ENCODE results near the gene MOV10L1. TPM values are rescaled to one million over a fixed set of nuclear protein-coding genes. Genes with fewer than 3 reads are reported as not detected.

MOV10L1 gene
- total RNA-seq, 1 donor from 2014 or later: 0.12 TPM

DNA sequence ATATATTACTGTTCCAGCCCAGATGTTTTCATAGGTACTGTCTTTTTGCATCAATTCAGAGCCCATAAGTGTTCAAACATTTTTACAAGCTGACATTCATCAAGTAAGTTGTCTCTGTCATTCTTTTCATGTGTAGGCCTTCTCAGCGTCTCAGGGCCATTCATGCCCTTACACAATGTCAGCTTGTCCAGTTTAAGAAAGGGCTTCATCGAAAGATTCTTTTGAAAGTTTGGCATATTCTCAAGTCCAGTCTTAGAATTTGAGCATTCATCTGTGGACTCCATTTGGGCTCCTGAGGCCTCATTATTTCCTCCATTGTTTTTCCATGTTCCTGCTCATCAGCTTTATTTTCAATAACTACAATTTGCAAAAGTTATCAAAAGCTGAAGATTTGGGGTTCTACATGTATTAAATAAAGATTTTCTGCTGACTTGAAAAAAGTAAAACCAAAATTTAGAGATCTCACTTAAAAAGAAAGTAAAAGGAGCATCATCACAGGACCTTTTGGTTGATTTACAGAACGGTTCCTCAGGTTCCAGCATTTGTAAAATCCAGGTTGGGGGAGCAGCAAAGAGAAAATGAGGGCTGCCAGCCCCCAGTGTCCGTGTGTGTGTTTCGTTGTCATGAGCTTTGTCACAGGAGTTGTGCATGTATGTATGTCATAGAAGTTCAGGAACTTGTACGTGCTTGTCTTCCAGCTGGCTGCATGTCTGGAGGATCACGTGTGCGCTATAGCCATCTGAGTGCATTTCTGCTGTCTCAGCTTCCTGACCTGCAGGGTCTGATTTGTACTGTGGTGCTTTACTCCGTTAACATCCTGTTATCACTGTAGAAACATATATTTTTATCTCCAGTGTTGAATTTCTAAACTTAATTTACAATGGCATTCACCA is 15.6 kb downstream of the MOV10L1 start:
- H3K4me3 ChIP-seq (ENCODE audit: low read depth, low read length): no peak overlapping the region
- DNase-seq (ENCODE audit: low read depth): no peak
- TF ChIP-seq, protein P1, sequence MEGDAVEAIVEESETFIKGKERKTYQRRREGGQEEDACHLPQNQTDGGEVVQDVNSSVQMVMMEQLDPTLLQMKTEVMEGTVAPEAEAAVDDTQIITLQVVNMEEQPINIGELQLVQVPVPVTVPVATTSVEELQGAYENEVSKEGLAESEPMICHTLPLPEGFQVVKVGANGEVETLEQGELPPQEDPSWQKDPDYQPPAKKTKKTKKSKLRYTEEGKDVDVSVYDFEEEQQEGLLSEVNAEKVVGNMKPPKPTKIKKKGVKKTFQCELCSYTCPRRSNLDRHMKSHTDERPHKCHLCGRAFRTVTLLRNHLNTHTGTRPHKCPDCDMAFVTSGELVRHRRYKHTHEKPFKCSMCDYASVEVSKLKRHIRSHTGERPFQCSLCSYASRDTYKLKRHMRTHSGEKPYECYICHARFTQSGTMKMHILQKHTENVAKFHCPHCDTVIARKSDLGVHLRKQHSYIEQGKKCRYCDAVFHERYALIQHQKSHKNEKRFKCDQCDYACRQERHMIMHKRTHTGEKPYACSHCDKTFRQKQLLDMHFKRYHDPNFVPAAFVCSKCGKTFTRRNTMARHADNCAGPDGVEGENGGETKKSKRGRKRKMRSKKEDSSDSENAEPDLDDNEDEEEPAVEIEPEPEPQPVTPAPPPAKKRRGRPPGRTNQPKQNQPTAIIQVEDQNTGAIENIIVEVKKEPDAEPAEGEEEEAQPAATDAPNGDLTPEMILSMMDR (conservative IDR thresholded peaks at IDR 0.05; ENCODE audit: low read depth, low read length): no peak

DNA sequence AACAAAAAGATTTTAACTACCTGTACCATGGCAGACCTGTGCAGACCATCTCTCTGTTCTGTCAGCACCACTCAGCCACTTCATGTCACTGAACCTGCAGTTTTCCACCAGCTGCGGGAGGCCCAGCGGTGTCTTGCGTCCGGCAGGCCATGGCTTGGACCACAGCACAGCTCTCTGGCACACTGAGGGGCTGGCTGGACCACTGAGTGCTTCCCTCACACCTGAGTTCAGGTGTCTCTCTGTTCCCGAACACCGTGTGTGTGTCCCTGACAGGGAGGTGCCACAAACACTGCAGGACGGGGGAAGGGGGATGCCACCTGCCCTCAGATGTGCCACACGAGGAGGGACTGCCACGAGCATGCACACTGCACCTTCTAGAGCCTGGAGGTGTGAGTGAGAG is 17.7 kb downstream of the MOV10L1 start:
- TF ChIP-seq, protein P1 (conservative IDR thresholded peaks at IDR 0.05; ENCODE audit: low read depth, low read length): no peak
- H3K4me3 ChIP-seq (ENCODE audit: low read depth, low read length): no peak overlapping the region
- DNase-seq (ENCODE audit: low read depth): no peak

DNA sequence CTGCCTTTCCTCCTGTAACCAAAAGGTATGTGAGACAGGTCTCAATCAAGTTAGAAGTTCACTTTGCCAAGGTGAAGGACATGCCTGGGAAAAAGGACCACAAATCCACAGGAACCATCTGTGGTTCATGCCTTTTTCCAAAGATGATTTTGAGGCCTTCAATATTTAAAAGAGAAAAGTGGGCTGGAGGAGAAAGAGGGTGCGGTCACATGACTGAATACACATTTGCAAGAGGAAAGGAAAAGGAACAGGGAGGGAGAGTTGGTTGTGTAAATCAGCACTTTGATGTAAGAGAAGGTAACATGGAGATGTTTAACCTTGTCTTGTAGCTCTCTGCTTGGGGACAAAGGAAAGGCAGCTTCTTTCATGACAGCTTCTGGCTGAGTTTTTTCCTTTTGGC is 21.2 kb downstream of the MOV10L1 start:
- DNase-seq (ENCODE audit: low read depth): no peak
- H3K4me3 ChIP-seq (ENCODE audit: low read depth, low read length): no peak overlapping the region
- TF ChIP-seq, protein P1 (conservative IDR thresholded peaks at IDR 0.05; ENCODE audit: low read depth, low read length): no peak

DNA sequence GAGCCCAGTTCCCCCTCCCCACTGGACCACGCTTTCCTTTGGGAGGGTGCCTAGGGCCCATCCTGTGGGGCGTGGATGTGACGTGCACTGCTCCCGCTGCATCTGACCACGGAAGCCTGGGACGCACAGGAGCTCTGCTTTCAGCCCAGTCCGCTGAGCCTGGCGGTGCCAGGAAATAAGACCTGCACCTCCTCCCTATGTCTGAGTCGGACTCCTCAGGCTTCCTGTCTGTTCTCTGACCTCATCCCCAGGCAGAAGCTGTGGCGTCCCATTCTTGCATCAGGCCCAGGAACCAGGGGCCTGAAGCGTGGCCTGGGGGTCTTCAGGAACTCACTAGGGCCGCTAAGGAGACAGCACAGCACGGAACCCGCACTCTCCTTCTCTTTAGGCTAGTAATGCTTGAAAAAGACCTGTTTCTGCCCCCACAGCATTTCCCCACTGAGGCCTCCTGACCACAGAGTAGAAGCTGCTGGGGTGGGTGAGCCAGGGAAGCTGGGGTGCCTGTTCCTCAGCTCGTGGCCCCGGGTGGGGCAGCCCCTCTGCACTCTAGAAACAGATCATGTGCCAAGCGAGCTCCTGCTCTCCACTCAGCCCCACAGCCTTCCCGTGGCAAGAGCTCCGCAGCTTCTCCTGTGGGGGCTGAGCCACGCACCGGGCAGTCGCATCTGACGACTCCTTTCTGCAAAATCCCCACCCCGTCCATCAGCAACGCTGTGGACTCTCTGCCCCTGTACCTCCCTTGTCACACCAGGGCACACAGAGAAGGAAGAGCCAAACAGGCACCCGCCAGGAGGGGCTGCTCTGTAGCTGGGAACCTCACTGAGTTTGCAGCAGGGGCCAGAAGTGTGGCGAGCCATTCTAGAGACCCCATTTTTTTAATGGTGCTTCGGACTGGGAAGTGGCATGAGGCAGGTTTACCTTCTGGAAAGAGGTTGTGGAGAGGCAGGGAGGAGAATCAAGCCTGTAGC is 22.6 kb downstream of the MOV10L1 start:
- no peak overlapping the region for H3K4me3 ChIP-seq (ENCODE audit: low read depth, low read length)
- no peak for DNase-seq (ENCODE audit: low read depth)
- TF ChIP-seq, protein P1 (conservative IDR thresholded peaks at IDR 0.05; ENCODE audit: low read depth, low read length): no peak

DNA sequence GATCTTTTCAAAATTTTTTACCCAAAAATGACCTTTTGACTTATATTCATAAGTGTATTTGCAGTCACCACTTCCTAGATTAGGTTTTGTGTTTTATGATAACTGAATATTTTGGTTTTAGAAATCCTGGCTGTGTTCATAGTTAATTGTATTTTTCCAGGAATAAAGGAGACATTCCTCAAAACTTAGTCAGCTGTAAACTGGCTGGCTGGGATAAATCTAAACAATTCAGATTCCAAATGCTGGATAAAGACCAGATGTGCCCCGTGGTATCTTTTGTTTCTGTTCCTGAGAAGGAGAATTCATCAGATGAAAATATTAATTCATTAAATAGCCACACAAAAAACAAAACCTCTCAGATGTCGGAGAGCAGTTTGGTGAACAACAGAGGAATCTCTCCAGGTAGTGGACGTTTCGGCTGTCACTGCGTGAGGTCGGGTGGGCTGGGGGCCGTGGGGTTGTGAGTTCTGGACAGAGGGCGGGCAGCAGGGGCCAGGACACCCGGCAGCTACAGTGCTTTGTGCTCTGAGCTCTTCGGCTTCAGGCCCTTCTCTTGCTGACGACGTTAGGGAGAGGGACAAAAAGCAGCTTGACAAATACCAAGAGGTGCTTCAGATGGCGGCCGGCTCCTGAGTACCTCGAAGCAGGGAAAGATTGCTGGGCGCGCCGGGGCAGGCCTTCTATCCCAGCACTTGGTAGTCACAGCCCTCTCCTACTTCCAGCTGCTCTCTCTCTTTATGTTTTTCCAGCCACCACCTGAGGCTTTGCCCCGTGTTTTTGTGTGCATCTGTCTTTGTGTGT is 24.6 kb downstream of the MOV10L1 start:
- H3K4me3 ChIP-seq (ENCODE audit: low read depth, low read length): no peak overlapping the region
- TF ChIP-seq, protein P1 (conservative IDR thresholded peaks at IDR 0.05; ENCODE audit: low read depth, low read length): no peak
- DNase-seq (ENCODE audit: low read depth): no peak

DNA sequence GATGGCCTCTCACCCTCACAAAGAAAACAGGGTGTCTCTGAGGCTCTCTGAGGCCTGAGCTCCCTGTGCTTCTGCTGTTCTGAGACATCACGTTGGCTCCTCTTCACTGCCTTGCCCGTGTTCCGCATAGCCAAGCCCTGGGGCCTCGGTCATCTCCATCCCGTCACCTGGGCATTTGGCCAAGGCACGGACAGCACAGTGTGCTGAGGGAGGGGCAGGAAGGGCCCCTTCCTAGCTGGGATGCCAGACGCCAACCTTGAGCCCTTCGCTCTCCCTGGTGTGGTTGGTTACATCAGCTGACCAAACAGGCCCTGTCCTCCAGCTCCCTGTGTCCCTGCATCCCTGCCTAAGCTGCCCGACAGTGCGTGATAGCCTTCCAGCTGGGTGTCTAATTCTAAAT is 25.9 kb downstream of the MOV10L1 start:
- DNase-seq (ENCODE audit: low read depth): no peak
- TF ChIP-seq, protein P1 (conservative IDR thresholded peaks at IDR 0.05; ENCODE audit: low read depth, low read length): no peak
- H3K4me3 ChIP-seq (ENCODE audit: low read depth, low read length): no peak overlapping the region

Measured in epithelial cell of proximal tubule (primary cell).